HCT116 (cell line): Measurements from ENCODE around the gene PPM1F. TPM values are rescaled to one million over a fixed set of nuclear protein-coding genes. Genes with fewer than 3 reads are reported as not detected.
"Not testable (repeated sequence)": the region's sequence is repeated elsewhere in the genome, so short reads cannot be mapped to it uniquely, and the experiment has no call there.

Experiments used
- ATAC-seq: fragments of 200-7000 bp; cut with Tn5 transposase; 2 replicates; pipeline ENCODE4 v1.9.1; 2020; ENCODE audit warnings: mild to moderate bottlenecking, moderate library complexity
- BruUV-seq: library from RNA; stranded (reverse); fragments of 400-500 nt; replicated peaks from 2 replicates; lab custom pipeline; 2021; lab: Mats Ljungman, UMichigan
- CTCF ChIA-PET: fragments of 300-600 bp; sonication (Branson Sonifier 250); formaldehyde crosslinking; loops from one replicate; lab custom pipeline; 2021; ENCODE audit warnings: antibody characterized with exemption; lab: Charles Lee
- POLR2A ChIA-PET: fragments of 300-600, 350-600 bp; sonication (Branson Sonifier 250); formaldehyde crosslinking; loops from one replicate; lab custom pipeline; 2021; ENCODE audit warnings: antibody characterized with exemption; lab: Charles Lee
- RAD21 ChIA-PET, 2 experiments: fragments of 300-600 bp; sonication (Branson Sonifier 250); formaldehyde crosslinking; loops; one replicate each; lab custom pipeline; 2023; ENCODE audit warnings: low total read pairs in 2 of 2; ENCODE audit not compliant: uncharacterized antibody in 2 of 2, unreplicated experiment in 2 of 2, low non-redundant PET in 1 of 2; lab: Charles Lee
- DNase-seq: peaks from one replicate; pipeline ENCODE4 v3.0.0-alpha.2; 2010; ENCODE audit warnings: low read depth, low spot score
- H2AFZ ChIP-seq: fragments of 200-600 bp; shearing (Covaris generic), sonication (generic); 2 replicates; pipeline ENCODE4 v1.6.1; 2017; ENCODE audit warnings: low read depth, mixed run types, mixed read lengths, antibody characterized with exemption, low read length; ENCODE audit not compliant: poor library complexity, severe bottlenecking
- H3K27ac ChIP-seq: 2 replicates; pipeline ENCODE4 v1.5.1; 2012; ENCODE audit warnings: low read depth, low read length
- H3K27me3 ChIP-seq: fragments of 200-600 bp; sonication (generic); 2 replicates; pipeline ENCODE4 v1.6.1; 2016; ENCODE audit warnings: mixed run types, low read length, mixed read lengths; ENCODE audit not compliant: insufficient read depth
- H3K36me3 ChIP-seq, 2 experiments: fragments of 200-500 bp in 1 of 2; fragments of 200-600 bp in 1 of 2; sonication (Bioruptor generic) in 1 of 2; sonication (generic) in 1 of 2; 2 replicates each; pipeline versions ENCODE4 v1.5.1 to v1.6.1; 2014 to 2016; ENCODE audit warnings: low read length in 2 of 2, inconsistent platforms in 1 of 2, mixed read lengths in 1 of 2, mixed run types in 1 of 2; ENCODE audit not compliant: insufficient read depth in 2 of 2, control insufficient read depth in 1 of 2
- H3K4me1 ChIP-seq, 2 experiments: fragments of 200-600 bp in 1 of 2; sonication (generic) in 1 of 2; 2 replicates each; pipeline versions ENCODE4 v1.5.1 to v1.6.1; 2012 to 2017; ENCODE audit warnings: low read length in 2 of 2, inconsistent platforms in 1 of 2, mild to moderate bottlenecking in 1 of 2, mixed read lengths in 1 of 2, mixed run types in 1 of 2, moderate library complexity in 1 of 2; ENCODE audit not compliant: insufficient read depth in 2 of 2, control insufficient read depth in 1 of 2
- H3K4me2 ChIP-seq: fragments of 200-600 bp; sonication (generic); 2 replicates; pipeline ENCODE4 v1.6.1; 2017; ENCODE audit warnings: mixed run types, low read length, mixed read lengths
- H3K4me3 ChIP-seq, 2 experiments: fragments of 200-600 bp in 1 of 2; sonication (generic) in 1 of 2; replicated peaks in 1 of 2; 2 replicates each; pipeline ENCODE4 v1.5.1; 2011 to 2016; ENCODE audit warnings: low read length in 2 of 2, control low read depth in 1 of 2, low read depth in 1 of 2, mild to moderate bottlenecking in 1 of 2, mixed read lengths in 1 of 2, mixed run types in 1 of 2
- H3K79me2 ChIP-seq: fragments of 200-600 bp; sonication (generic); 2 replicates; pipeline ENCODE4 v1.6.1; 2017; ENCODE audit warnings: mild to moderate bottlenecking, mixed run types, low read length, moderate library complexity, mixed read lengths; ENCODE audit not compliant: insufficient read depth
- H3K9ac ChIP-seq: fragments of 200-600 bp; sonication (generic); 2 replicates; pipeline ENCODE4 v1.6.1; 2016; ENCODE audit warnings: low read length, mixed read lengths
- H3K9me2 ChIP-seq: fragments of 200-600 bp; sonication (generic), shearing (Covaris generic); 2 replicates; pipeline ENCODE4 v1.6.1; 2017; ENCODE audit warnings: mixed run types, mild to moderate bottlenecking, moderate library complexity; ENCODE audit not compliant: insufficient read depth
- H3K9me3 ChIP-seq, 2 experiments: fragments of 200-500 bp in 1 of 2; fragments of 200-600 bp in 1 of 2; sonication (Bioruptor generic) in 1 of 2; sonication (generic) in 1 of 2; 2 replicates each; pipeline ENCODE4 v1.6.1; 2014 to 2017; ENCODE audit warnings: low read length in 2 of 2, mixed read lengths in 2 of 2, inconsistent platforms in 1 of 2, low read depth in 1 of 2, mild to moderate bottlenecking in 1 of 2, mixed run types in 1 of 2, moderate library complexity in 1 of 2; ENCODE audit not compliant: control insufficient read depth in 1 of 2, insufficient read depth in 1 of 2
- H4K20me1 ChIP-seq: fragments of 200-600 bp; sonication (generic), shearing (Covaris generic); 2 replicates; pipeline ENCODE4 v1.6.1; 2017; ENCODE audit warnings: mixed run types, mild to moderate bottlenecking, moderate library complexity; ENCODE audit not compliant: insufficient read depth
- ELF1 ChIP-seq: IDR thresholded peaks from 2 replicates; pipeline ENCODE4 v1.6.1; 2012; ENCODE audit warnings: low read depth, borderline replicate concordance
- REST ChIP-seq: IDR thresholded peaks from 2 replicates; pipeline ENCODE4 v1.6.1; 2012; ENCODE audit warnings: low read depth
- intact Hi-C: fragments of 100-400 bp; cut with micrococcal nuclease; formaldehyde crosslinking; loops from 2 replicates; pipeline ENCODE4 v1.10.0; 2022
- total RNA-seq: library from RNA; stranded (reverse); gene quantifications from one replicate; pipeline ENCODE4 v1.2.1, GENCODE V29; 2021; ENCODE audit not compliant: unreplicated experiment

Gene PPM1F
- total RNA-seq, 1 experiment from 2014 or later, result 27.3 TPM

- DNase-seq, result no peak
- BruUV-seq, result no TSS peak
- POLR2A ChIA-PET, result no interaction called here
- Histone ChIP-seq H3K27me3 (no peaks in the 10 kb centered on the region), H3K9ac (no peak overlapping the region), H3K9me2 (no peaks in the 10 kb centered on the region), H3K4me2 (no peak overlapping the region), H3K36me3 (no peaks in the 10 kb centered on the region), H3K27ac (no peak overlapping the region), H3K4me1 (no peaks in the 10 kb centered on the region), H3K79me2 (no peaks in the 10 kb centered on the region), H3K9me3 (no peaks in the 10 kb centered on the region), H4K20me1 (no peaks in the 10 kb centered on the region), H3K4me3 (no peak overlapping the region), H2AFZ (no peak overlapping the region)
- RAD21 ChIA-PET, result no interaction called here
- intact Hi-C loops, result no loop called here
- no peak for ATAC-seq
- CTCF ChIA-PET, result no interaction called here
- TF ChIP-seq ELF1 (no peak), REST (no peak)
Observed at GRCh38 chr22:21896951-21897513, 55.6 kb downstream of the PPM1F start.

- BruUV-seq, H3K9me3 ChIP-seq, ATAC-seq, POLR2A ChIA-PET, CTCF ChIA-PET, RAD21 ChIA-PET, H3K36me3 ChIP-seq, H3K4me1 ChIP-seq, H3K79me2 ChIP-seq, H3K9ac ChIP-seq, intact Hi-C loops, H3K4me2 ChIP-seq, H3K27me3 ChIP-seq, H3K27ac ChIP-seq, DNase-seq, H4K20me1 ChIP-seq, H2AFZ ChIP-seq, H3K4me3 ChIP-seq, H3K9me2 ChIP-seq: not testable (repeated sequence)
Observed at GRCh38 chr22:21896275-21896674, 56.4 kb downstream of the PPM1F start.
